NCI-H2227 (cell line): ENCODE data around the gene XIRP2.
"Not testable (repeated sequence)": the region's sequence is repeated elsewhere in the genome, so short reads cannot be mapped to it uniquely, and the experiment has no call there.

ENCODE experiments used
- DNase-seq: peaks from one replicate; lab custom pipeline; 2025; ENCODE audit not compliant: unreplicated experiment; lab: John Stamatoyannopoulos, UW

XIRP2 gene

DNA sequence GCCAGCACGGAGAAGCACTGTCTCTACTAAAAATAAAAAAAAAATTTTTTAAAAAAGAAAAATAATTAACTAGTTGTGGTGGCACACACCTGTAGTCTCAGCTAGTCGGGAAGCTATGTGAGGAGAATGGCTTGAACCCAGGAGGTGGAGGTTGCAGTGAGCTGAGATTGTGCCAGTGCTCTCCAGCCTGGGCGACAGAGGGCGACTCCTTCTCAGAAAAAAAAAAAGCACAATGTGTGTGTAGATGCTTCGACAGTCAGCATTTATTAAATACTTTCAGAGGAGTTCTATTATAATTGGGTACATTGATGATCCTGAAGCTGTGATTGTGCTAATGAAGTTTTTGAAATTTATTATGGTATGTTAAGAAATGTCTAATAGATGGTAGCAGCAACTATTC lies 46.5 kb downstream of the XIRP2 start:
- no peak for DNase-seq

GRCh38 chr2:166942377-166942776 lies 54.1 kb downstream of the XIRP2 start:
- no peak for DNase-seq

DNA sequence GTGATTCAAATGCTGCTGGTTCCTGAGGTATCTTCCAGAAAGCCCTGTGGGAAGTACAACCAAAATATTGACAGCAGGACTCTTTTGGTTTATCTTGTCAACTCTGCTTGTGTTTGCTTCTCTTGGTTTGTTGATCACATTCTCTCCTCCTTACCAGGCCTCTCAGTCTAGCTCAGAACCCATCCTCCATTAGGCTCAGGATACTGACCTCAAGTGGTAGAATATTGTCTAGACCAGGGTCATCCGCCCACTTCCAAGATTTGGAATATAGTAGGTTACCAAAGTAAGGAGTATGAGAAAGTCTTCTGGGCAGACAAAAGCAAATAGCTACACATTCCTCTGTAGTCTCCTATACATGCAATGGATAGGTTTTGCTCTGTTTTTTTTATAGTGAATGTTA lies 56.6 kb downstream of the XIRP2 start:
- DNase-seq = no peak

DNA sequence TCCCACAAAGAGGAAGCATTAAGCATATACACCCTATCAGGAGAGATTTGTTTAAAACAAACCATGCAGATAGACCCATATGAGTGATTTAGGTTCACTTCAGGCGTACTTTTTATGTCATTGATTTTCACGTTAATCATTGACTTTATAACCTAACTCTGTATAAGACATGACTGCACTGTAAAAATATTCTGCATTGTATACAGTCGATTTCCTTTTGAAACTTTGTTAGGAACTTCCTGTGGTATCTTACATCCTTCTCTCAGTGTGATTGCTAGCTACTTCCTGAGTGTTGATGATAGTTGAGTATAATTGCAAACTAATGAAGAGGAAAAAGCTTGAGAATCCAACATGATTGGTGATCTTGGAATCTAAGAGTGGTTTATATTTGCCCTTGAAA lies 69.4 kb downstream of the XIRP2 start:
- DNase-seq = no peak

DNA sequence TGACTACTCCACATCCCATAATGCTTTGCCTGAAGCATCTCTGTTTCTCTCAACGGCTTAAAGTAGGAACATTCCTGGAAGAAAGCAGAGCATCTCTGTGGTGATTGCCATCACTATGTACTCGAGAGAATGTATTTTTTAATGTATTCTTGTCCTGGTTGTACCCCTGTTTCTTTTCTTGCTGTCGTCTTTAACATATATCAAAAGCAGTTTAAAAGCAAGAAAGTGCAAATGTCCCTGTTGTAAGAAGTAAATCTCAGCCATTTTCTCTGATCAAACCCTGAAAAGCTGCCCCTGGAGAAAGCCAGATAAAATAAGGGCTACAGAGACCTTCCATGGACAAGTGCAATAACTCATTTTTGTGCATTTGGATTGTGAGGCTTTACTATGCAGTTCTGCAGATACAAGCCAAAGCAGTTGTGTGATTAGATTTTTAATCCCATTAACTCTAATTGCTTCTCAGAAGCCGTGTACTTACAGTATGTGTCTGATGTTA lies 70.8 kb downstream of the XIRP2 start:
- no peak for DNase-seq

DNA sequence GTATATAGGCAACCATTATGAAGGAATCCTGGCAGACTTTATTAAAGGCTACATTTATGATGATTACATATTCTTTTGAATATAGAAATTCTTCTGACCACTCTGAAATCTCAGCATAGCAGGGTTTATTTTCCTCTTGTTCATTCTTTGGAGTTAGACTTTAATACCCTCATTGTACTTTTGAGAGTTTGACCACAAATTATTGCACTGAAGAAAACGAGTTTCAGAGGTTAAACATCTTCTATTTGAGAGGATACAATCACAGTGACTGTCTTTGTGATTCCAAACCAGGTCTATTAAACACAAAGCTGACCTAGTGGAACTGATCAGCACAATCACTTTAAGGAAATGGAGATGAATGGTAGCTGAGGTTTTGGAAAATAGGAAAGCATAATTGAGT lies 71.3 kb downstream of the XIRP2 start:
- DNase-seq = no peak

DNA sequence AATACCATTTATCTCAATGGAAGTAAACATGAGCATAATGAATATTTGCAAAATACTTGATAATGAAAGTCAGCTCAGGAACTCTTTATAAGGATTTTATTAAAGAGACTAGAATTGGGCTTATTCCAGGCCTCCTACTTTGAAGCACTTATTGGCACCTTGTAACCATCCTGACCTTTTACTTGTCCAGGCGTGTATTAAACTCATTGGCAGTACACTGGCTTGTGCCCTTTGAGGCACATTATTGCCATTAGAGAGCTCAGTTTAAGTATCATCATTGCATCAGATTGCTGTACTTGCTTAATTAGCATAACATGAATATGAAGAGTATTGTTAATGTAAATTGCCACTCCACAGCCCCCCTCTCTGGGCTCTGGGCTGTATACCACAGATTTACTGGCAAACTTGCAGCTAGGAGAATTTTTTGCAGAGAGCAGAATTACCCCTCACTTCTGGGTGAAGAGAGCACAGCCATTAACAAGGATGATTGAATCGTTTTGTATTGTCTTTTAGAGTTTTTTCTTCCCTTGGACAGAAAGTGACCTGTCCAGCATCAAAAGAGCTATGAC lies 72.5 kb downstream of the XIRP2 start:
- DNase-seq = no peak

DNA sequence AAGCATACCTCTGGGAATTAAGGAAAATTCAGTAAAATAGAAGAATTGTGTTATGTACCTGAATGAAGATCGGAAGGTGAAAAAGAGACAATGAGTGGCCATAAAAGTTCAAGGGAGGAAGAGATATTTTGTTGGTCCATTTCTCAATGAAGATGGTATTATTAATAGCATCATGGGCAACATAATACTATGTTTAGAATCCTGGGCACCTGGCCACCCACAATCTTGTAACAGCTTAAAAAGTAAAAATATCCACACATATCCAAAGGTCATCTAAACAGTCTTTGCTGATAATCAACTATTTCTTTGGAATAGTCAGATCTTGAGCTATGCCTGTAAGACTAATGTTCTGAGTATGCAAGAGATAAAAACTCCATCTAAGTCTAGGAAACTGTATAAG lies 73.7 kb downstream of the XIRP2 start:
- no peak for DNase-seq

DNA sequence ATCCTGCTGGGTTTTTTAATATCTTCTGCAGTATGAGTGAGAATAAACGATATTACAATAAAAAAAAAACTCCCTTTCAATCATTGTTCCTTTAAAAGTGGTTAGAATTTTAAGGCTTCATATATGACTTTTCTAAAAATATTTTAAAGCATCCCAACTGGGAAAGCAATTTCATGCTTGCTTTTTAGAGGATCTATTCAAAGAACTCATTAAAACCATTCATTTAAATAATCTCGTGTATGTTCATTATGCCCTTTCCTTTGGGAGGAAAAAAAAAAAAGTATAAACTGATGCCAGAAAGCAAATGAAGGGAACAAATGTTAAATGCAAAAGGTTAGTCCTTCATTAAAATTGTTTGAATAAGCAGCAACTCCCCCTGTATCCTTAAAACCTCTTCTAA lies 81.2 kb downstream of the XIRP2 start:
- DNase-seq = no peak

DNA sequence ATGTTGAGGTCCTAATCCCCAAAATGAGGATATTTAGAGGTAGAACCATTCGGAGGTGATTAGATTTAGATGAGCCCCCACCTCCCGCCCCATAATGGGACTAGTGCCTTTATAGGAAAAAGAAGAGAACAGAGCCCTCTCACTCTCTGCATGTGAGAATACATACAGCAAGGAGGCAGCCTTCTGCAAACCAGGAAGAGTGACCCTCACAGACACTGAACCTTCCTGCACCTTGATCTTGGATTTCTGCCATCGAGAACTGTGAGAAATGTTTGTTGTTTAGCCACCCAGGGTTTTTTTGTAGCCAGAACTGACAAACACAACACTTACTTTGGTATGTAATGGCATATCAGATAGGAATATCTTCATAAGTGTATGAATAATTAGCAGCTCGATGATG lies 83.7 kb downstream of the XIRP2 start:
- DNase-seq = no peak

DNA sequence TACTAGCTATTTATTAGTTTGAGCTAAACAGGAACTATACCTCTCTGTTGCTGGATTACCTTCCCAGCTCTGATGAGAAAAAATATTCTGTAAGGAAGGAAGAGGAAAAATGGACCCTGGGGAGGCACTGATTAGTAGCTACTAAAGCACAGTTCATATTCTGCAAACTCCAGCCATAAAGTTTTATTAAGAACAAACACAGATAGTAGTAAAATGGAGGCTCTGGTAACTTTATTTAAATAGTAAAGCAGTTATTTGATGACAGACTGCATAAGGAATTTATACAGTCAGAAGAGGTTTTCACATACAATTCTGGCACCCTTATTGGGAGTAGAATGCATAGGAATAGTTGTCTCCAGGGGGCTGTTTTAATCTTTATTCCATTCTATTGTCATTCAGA lies 84.1 kb downstream of the XIRP2 start:
- DNase-seq = no peak

DNA sequence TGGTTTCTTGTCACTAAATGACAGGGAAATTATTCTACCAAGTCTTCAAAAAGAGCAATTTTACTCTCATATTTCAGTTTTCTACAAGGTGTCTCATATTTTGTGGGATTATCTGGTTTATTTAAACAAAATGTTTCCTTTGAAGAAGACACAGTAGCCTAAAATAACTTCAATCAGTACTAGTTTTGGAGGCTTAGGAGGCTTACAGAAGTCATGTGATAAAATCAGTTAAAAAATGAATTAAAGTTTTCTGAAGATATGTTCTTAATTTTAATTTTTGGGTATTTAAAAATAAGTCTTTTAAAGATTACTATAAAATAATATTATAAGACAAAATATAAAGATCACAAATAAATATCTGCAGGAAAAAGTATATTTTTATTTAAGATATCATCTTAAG lies 95.9 kb downstream of the XIRP2 start:
- no peak for DNase-seq

DNA sequence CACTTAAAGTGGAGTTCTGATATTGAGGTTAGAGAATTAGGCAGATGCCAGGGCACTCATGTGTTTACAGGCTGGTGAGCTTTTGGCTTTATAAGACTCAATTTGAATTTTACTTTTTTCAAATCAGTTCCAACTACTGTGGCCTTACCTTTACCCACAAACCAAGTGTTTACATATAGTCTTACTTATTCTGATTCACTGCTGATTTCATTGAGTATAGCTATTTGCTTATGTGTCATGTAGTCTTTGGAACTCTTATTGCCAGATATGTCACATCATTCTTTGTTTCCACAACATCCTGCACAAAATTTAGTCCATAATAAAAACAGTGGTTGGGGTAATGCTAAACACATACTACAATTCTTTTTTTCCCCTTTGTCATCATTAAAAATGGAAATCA lies 96.5 kb downstream of the XIRP2 start:
- no peak for DNase-seq

GRCh38 chr2:166994588-166995336 lies 106.5 kb downstream of the XIRP2 start:
- DNase-seq = no peak

GRCh38 chr2:166996465-166996864 lies 108.2 kb downstream of the XIRP2 start:
- DNase-seq = no peak

- DNase-seq = no peak
Observed at GRCh38 chr2:167001165-167001564, 112.9 kb downstream of the XIRP2 start.

- DNase-seq = no peak
Observed at GRCh38 chr2:167005096-167005495, 116.8 kb downstream of the XIRP2 start.

DNA sequence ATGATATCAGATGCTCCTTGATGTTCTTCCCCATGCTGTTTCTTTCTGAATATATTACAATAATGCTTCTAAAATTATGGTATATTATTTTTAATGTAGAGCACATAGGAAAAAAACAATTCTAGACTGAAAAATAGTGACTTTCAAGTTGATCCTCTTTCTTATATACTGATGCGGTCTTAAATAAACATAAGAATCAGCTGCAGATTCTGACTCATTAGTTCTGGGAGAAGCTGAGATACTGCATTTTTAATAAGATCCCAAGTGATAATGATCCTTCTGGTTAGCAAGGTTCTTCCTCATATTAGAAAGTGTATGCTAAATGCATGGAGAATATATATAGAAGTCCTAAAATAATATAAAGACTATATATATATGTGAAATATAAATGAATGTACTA lies 124.9 kb downstream of the XIRP2 start:
- no peak for DNase-seq

GRCh38 chr2:167015806-167016205 lies 127.5 kb downstream of the XIRP2 start:
- DNase-seq = no peak

- no peak for DNase-seq
Observed at GRCh38 chr2:167017021-167017420, 128.7 kb downstream of the XIRP2 start.

DNA sequence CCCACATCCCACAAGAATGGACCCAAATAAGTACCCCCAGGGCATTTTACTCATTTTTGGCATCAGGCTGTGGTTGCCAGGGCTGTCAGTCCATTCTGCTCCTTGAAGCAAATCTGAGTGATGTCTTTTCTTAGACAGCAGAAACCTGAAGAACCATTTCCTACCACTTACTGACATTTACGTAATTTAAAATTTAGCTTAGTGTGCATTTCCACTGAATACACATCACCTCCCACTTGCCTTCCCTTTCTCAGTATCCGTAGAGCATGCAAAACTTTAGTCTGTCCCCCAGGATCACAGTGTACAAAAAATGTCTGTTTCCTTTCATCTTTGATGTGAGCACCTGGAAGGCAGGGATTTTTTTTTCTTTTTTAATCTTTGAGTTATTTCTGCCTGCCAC lies 130.3 kb downstream of the XIRP2 start:
- no peak for DNase-seq

DNA sequence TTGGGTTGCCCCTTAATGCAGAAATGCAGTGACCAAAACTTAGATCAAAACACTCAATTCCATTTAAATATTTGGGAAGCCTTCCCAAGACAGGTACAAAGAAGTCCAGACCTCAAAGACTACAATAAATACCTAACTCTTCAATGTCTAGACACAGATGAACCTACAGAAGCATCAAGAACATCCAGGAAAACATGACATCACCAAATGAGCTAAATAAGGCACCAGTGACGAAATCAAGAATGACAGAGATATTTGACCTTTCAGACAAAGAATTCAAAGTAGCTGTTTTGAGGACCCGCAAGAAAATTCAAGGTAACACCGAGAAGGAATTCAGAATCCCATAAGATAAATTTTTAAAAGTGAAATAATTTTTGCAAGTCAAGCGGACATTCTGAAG lies 140.2 kb downstream of the XIRP2 start:
- DNase-seq = no peak

DNA sequence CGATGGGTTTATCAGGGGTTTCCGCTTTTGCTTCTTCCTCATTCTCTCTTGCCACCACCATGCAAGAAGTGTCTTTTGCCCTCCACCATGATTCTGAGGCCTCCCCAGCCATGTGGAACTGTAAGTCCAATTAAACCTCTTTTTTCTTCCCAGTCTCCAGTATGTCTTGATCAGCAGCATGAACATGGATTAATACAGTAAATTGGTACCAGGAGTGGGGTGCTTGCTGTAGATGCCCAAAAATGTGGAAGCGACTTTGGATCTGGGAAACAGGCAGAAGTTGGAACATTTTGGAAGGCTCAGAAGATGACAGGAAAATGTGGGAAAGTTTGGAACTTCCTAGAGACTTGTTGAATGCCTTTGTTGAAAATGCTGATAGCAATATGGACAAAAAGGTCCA lies 146.7 kb downstream of the XIRP2 start:
- DNase-seq = not testable (repeated sequence)
